ENCODE results near the gene FBXO42.

DNA sequence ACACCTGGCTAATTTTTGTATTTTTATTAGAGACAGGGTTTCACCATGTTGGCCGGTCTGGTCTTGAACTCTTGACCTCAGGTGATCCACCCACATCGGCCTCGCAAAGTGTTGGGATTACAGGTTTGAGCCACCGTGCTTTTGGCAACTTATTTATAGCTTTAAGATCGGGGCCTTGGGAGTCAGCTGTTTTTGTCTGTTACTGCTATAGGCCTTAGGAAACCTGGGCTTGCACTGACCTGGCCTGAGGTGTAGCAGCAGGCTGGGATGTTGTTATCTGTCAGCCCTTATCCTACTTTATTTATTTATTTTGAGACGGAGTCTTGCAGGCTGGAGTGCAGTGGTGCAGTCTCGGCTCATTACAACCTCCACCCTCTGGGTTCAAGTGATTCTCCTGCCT, 26.2 kb upstream of the FBXO42 start:
- TF ChIP-seq, protein P1, sequence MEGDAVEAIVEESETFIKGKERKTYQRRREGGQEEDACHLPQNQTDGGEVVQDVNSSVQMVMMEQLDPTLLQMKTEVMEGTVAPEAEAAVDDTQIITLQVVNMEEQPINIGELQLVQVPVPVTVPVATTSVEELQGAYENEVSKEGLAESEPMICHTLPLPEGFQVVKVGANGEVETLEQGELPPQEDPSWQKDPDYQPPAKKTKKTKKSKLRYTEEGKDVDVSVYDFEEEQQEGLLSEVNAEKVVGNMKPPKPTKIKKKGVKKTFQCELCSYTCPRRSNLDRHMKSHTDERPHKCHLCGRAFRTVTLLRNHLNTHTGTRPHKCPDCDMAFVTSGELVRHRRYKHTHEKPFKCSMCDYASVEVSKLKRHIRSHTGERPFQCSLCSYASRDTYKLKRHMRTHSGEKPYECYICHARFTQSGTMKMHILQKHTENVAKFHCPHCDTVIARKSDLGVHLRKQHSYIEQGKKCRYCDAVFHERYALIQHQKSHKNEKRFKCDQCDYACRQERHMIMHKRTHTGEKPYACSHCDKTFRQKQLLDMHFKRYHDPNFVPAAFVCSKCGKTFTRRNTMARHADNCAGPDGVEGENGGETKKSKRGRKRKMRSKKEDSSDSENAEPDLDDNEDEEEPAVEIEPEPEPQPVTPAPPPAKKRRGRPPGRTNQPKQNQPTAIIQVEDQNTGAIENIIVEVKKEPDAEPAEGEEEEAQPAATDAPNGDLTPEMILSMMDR (IDR thresholded peaks at IDR 0.05; ENCODE audit: low read depth, low read length): no peak
- no peak for TF ChIP-seq POLR2A (IDR thresholded peaks at IDR 0.05; ENCODE audit: extremely low read depth, insufficient read length)
- TF ChIP-seq, protein P2, sequence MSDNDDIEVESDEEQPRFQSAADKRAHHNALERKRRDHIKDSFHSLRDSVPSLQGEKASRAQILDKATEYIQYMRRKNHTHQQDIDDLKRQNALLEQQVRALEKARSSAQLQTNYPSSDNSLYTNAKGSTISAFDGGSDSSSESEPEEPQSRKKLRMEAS (IDR thresholded peaks at IDR 0.05; ENCODE audit: low read depth, low read length): no peak
